K562 (cell line): ENCODE data around the gene CIAO2A. TPM values are rescaled to one million over a fixed set of nuclear protein-coding genes. Genes with fewer than 3 reads are reported as not detected.

Source experiments
- CXXC5 ChIP-seq: fragments of 250-450 bp; sonication (Bioruptor Pico); IDR thresholded peaks from 2 replicates; pipeline ENCODE4 v1.8.0; 2022; ENCODE audit warnings: inconsistent platforms, mild to moderate bottlenecking, moderate library complexity
- E2F8 ChIP-seq: fragments of 450-650 bp; IDR thresholded peaks from 2 replicates; pipeline ENCODE4 v1.7.1; 2018; ENCODE audit warnings: mild to moderate bottlenecking, low read depth; ENCODE audit not compliant: partially characterized antibody
- FOXJ2 ChIP-seq: fragments of 200-800 bp; sonication (Bioruptor generic); IDR thresholded peaks from 2 replicates; pipeline ENCODE4 v1.6.1; 2016; ENCODE audit warnings: missing genetic modification characterization, missing compliant biosample characterization
- GABPA ChIP-seq: fragments of 200-800 bp; sonication (Bioruptor generic); conservative IDR thresholded peaks from 2 replicates; pipeline ENCODE4 v1.6.1; 2016; ENCODE audit warnings: low read depth, missing genetic modification characterization, missing compliant biosample characterization
- HMG20B ChIP-seq: fragments of 250-450 bp; sonication (Bioruptor Pico); IDR thresholded peaks from 2 replicates; pipeline ENCODE4 v1.5.0; 2021; ENCODE audit warnings: mild to moderate bottlenecking
- JUN ChIP-seq, 2 experiments: sonication (generic) in 1 of 2; formaldehyde crosslinking in 1 of 2; IDR thresholded peaks; 2 replicates each; pipeline versions ENCODE4 v1.6.1 to v1.8.0; 2012 to 2022; ENCODE audit warnings: borderline replicate concordance in 2 of 2, mild to moderate bottlenecking in 2 of 2, improper control_type of control experiment in 1 of 2, low read depth in 1 of 2, low read length in 1 of 2, missing genetic modification reagents in 1 of 2
- KLF10 ChIP-seq: fragments of 250-450 bp; sonication (Bioruptor Pico); IDR thresholded peaks from 2 replicates; pipeline ENCODE4 v1.6.1; 2021; ENCODE audit warnings: matching md5 sums
- MEF2D ChIP-seq: conservative IDR thresholded peaks from 2 replicates; pipeline ENCODE4 v1.6.1; 2016; ENCODE audit warnings: low read depth, missing genetic modification characterization, missing compliant biosample characterization
- MTA3 ChIP-seq: fragments of 450-650 bp; formaldehyde crosslinking; IDR thresholded peaks from 2 replicates; pipeline ENCODE4 v1.6.1; 2017; ENCODE audit warnings: mild to moderate bottlenecking, borderline replicate concordance
- PREB ChIP-seq: sonication (generic); formaldehyde crosslinking; IDR thresholded peaks from 2 replicates; pipeline ENCODE4 v1.8.1; 2023; ENCODE audit warnings: mild to moderate bottlenecking, missing genetic modification reagents
- RCOR1 ChIP-seq, 2 experiments: IDR thresholded peaks; 2 replicates each; pipeline ENCODE4 v1.6.1; 2012; ENCODE audit warnings: low read depth in 2 of 2, low read length in 2 of 2, borderline replicate concordance in 1 of 2, improper control_type of control experiment in 1 of 2
- STAT6 ChIP-seq: sonication (generic); formaldehyde crosslinking; IDR thresholded peaks from 2 replicates; pipeline ENCODE4 v1.8.1; 2023; ENCODE audit warnings: mild to moderate bottlenecking, missing genetic modification reagents
- TAF1 ChIP-seq: IDR thresholded peaks from 2 replicates; pipeline ENCODE4 v1.6.1; 2011; ENCODE audit warnings: mild to moderate bottlenecking, low read length, moderate library complexity; ENCODE audit not compliant: insufficient read depth, control insufficient read depth, severe bottlenecking; ENCODE audit errors: extremely low read depth
- TCF3 ChIP-seq: sonication (generic); formaldehyde crosslinking; IDR thresholded peaks from 2 replicates; pipeline ENCODE4 v1.4.0; 2020; ENCODE audit warnings: mild to moderate bottlenecking, missing genetic modification reagents
- YY1 ChIP-seq, 3 experiments: IDR thresholded peaks; 2 replicates each; pipeline ENCODE4 v1.6.1; 2011; ENCODE audit warnings: low read length in 2 of 3, mild to moderate bottlenecking in 2 of 3, moderate library complexity in 2 of 3, borderline replicate concordance in 1 of 3, control low read depth in 1 of 3, low read depth in 1 of 3; ENCODE audit not compliant: insufficient read depth in 3 of 3, insufficient replicate concordance in 2 of 3, control insufficient read depth in 1 of 3, insufficient read length in 1 of 3; ENCODE audit errors: extremely low read depth in 1 of 3
- ZNF232 ChIP-seq: sonication (generic); formaldehyde crosslinking; IDR thresholded peaks from 2 replicates; pipeline ENCODE4 v1.8.0; 2022; ENCODE audit warnings: mild to moderate bottlenecking, missing genetic modification reagents
- ZNF316 ChIP-seq: fragments of 450-650 bp; IDR thresholded peaks from 2 replicates; pipeline ENCODE4 v1.6.1; 2016
- polyA plus RNA-seq, 8 experiments: library from polyadenylated mRNA; depleted of rRNA in 4 of 8; stranded (reverse) in 5 of 8; unstranded in 3 of 8; fragments of >200 nt; fragmentation: Nextera tagmentation in 2 of 8; fragmentation: Illumina TruSeq in 1 of 8; extraction: Ambion mirVana in 2 of 8; extraction: Trizol in 1 of 8; gene quantifications; 2 replicates each; pipeline versions ENCODE4 v1.2.1 to v1.2.3, GENCODE V29; 2011 to 2014; ENCODE audit warnings: inconsistent platforms in 1 of 8, missing spikeins in 1 of 8
- total RNA-seq, 7 experiments: library from RNA; depleted of rRNA in 6 of 7; stranded (reverse); fragments of >200 nt in 6 of 7; fragmentation: Illumina TruSeq in 2 of 7; extraction: Trizol in 2 of 7; gene quantifications; 2 replicates each; pipeline versions ENCODE4 v1.2.1 to v1.2.3, GENCODE V29; 2011 to 2021; ENCODE audit warnings: low replicate concordance in 1 of 7

Gene CIAO2A
- total and polyA plus RNA-seq, 9 of the 15 experiments (the other 6 are each of a cell fraction or from before 2014, with no cell fraction given), result 161 to 429 (median 313) TPM

- TF ChIP-seq HMG20B, result no peak
- TF ChIP-seq KLF10 (CRISPR knock-in tag), result no peak
- TF ChIP-seq YY1 (IDR thresholded peaks at IDR 0.05; ENCODE audit: borderline replicate concordance in 1 of 3, control insufficient read depth in 1 of 3, extremely low read depth in 1 of 3, insufficient read depth in 3 of 3, insufficient read length in 1 of 3, insufficient replicate concordance in 2 of 3, low read depth in 1 of 3, low read length in 2 of 3), result peak in 2 of 3 experiments; percentile 68 to 81
- TF ChIP-seq ZNF232 (CRISPR knock-in tag), result no peak
- 0 out of 2 replicates have a peak, but pooled peaks have one; percentile 53 for TF ChIP-seq PREB (CRISPR knock-in tag)
- TF ChIP-seq CXXC5, result peak; percentile 71
- TF ChIP-seq GABPA, result peak; percentile 91
- TF ChIP-seq MTA3, result peak; percentile 95
- peak; percentile 62; the same call in 1 of the 2 replicates for TF ChIP-seq JUN (IDR thresholded peaks at IDR 0.05; ENCODE audit: borderline replicate concordance, low read depth, low read length)
- TF ChIP-seq JUN (CRISPR knock-in tag; IDR thresholded peaks at IDR 0.05; ENCODE audit: borderline replicate concordance), result no peak
- peak; percentile 88 for TF ChIP-seq ZNF316
- TF ChIP-seq RCOR1 (IDR thresholded peaks at IDR 0.05; ENCODE audit: borderline replicate concordance in 1 of 2, low read depth in 2 of 2, low read length in 2 of 2), result peak; percentile 16 to 23; a peak in 2 of 4 replicates
- TF ChIP-seq FOXJ2 (tag), result peak; percentile 82; the same call in 1 of the 2 replicates
- TF ChIP-seq TAF1, result peak; percentile 90
- TF ChIP-seq MEF2D (tag), result peak; percentile 56; the same call in 1 of the 2 replicates
- 0 out of 2 replicates have a peak, but pooled peaks have one; percentile 31 for TF ChIP-seq STAT6 (CRISPR knock-in tag)
- TF ChIP-seq TCF3 (CRISPR knock-in tag), result peak; percentile 6; the same call in 1 of the 2 replicates
- TF ChIP-seq E2F8, result peak; percentile 87
Observed at GRCh38 chr15:64093627-64094417, at the start of gene CIAO2A (continued).
